Cardiac atrium fibroblast (primary cell): ENCODE results near the gene TPST2. TPM values are rescaled to one million over a fixed set of nuclear protein-coding genes. Genes with fewer than 3 reads are reported as not detected.

ENCODE experiments used
- total RNA-seq: library from RNA; depleted of rRNA; stranded (reverse); fragments of >200 nt; gene quantifications from 2 replicates; pipeline ENCODE4 v1.2.3, GENCODE V29; 2015

Gene TPST2
- 20.9 and 35.6 TPM in 2 replicates for total RNA-seq

GRCh38 chr22:26589845-26590736, at the start of gene TPST2:
TSS of gene TPST2 (minus strand) at chr22:26590132. CDS start at chr22:26541630, 48,502 bp downstream.

GRCh38 chr22:26621663-26622062, 31.7 kb upstream of the TPST2 start, which contains the start of gene CRYBA4:
TSS of gene CRYBA4 (plus strand) at chr22:26621963. CDS start at chr22:26622597, 634 bp downstream.

GRCh38 chr22:26617271-26618199, 27.6 kb upstream of the TPST2 start, which contains the start of gene CRYBB1:
TSS of gene CRYBB1 (minus strand) at chr22:26618027. CDS start at chr22:26616319, 1,708 bp downstream.

DNA sequence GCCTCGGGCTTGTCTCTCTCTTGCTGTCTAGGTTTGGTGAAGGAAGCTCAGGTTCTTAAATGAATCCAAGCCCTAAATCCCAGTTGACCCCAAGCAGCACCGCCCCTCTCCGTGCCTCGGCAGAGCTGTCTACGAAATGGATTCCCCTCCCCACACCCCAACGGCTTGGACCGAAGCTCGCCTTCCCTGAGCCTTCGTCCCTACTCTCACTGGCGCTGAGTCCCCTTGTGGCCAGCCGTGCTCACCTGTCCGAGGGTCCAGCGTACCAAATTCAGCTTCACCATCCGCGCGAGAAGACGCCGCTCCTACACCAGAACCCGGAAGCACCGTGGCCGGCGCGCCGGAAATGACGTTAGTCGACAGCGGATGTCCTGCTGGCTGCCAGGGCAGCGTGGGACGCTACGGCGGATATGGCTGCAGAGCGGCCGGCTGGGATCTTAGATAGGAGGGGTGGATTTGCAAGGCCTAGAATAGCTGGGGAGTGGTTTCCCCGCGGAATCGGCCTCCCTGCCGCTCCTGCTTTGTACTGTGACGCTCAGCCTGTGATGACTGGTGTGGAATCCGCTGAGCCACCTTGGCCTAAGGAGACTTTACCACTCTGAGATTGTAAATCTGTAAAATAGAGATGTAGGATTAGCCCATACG, 77.7 kb downstream of the TPST2 start, which contains the start of gene TFIP11:
Gene TFIP11 (minus strand): TSS at position 325 of the 645 bp plus-strand sequence. CDS start 2,201 bp downstream, outside the sequence.

DNA sequence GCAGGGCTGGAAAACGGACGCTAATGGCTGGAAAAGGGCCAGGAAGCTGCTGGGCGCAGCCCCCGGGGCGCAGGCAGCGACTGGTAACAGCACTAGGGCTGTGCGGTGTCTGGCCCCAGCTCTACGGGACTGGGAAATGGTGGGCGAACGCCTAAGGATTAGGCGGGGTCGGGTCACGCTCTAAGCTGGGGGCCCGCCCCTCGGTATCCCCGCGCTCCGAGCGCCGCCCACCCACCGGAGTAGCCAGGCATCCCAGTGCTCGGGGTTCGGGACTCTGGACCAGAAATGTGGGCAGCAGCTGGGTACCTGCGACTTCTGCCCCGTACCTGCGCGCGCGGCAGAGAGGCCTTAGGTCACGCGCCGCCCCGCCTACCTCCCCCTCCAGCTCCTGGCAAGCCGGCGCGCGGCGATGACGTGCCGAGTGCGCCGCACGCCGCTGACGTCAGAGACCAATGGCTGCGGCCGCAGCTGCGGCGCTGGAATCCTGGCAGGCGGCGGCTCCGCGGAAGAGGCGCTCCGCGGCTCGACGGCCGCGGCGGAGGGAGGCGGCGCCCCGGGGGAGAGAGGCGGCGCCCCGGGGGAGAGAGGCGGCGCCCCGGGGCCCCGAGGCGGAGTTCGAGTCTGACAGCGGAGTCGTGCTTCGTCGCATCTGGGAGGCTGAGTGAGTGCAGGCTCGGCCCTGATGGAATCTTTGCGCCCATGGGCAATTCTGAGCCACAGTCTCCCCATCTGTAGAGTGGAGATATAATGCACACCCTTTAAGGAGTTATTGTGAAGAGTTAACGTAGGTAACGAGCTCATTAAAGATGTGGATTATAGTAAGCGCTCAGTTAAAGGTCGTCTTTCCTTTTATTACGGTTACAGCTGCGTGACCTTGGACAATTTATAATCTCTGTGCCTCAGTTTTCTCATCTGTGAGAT, 106.2 kb downstream of the TPST2 start, which contains the start of the genes HPS4 and SRRD:
Gene HPS4 (minus strand): TSS at position 345 of the 921 bp plus-strand sequence. CDS start 2,021 bp downstream, outside the sequence.
Gene SRRD (plus strand): TSS at position 439 of the 921 bp plus-strand sequence. CDS start 14 bp downstream, at position 453.

Other genes with a start within 250 kb of the TPST2 start
- 1.6 and 3.7 TPM in 2 replicates for gene ASPHD2, start 160.9 kb downstream of the TPST2 start, total RNA-seq
- 9.9 and 17.9 TPM in 2 replicates for gene HPS4, start 106.3 kb downstream of the TPST2 start, total RNA-seq
- gene SRRD, start 106.3 kb downstream of the TPST2 start, total RNA-seq = 8.3 and 15.2 TPM in 2 replicates
- 20.0 and 22.4 TPM in 2 replicates for gene TFIP11, start 77.7 kb downstream of the TPST2 start, total RNA-seq
- gene CRYBB1, start 27.9 kb upstream of the TPST2 start, total RNA-seq = not detected in 2 replicates
- not detected in 2 replicates for gene CRYBA4, start 31.8 kb upstream of the TPST2 start, total RNA-seq
- gene MIAT, start 67.5 kb upstream of the TPST2 start, total RNA-seq = 0.18 and 0.32 TPM in 2 replicates